Stimulated activated CD8-positive, alpha-beta memory T cell treated with anti-CD3 and anti-CD28 coated beads, Interleukin-4, amount 100 ng/mL, for 48 hours (primary cell): Measurements from ENCODE around the gene LYSMD4.

Source experiments
- DNase-seq: peaks from one replicate; pipeline ENCODE4 v3.0.0-alpha.2; 2020

LYSMD4 gene

DNA sequence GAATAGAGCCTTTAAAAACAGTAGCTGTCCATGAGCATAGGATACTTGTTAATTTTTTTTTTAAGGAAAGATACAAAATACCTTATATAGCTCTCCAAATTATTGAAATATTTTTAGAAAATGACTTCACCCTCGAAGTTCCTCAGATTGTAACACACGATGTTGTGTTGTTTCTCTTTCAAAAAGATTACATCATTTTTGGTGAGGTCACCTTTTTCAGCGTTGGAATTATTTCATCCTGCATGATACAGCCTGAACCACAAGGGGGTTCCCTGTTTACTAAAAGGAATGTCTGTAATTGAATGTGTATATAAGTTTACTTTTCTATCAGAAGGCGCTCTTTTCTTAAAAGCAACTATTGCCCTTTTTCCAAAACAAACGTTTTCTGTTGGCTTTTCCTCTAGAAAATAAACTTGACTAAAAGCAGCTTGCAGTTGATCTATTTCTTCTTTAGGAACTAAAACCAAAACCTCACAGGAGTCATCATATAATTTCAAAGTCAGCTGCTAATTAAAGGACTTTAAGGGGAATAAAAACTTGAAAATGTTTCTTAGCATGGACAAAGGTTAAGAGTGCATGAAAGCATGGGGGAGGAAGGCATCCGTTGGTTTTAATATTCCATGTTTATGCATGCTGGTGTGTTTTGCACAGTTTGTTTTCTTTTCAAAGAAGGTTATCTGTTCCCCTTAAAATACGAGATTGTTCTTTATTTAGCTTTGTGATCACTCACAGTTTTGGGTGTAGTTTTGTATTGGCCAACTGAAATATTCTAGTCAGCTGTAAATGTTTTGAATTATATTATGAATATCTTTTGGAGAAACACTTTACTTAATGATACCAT lies 29.4 kb downstream of the LYSMD4 start:
- DNase-seq = no peak

DNA sequence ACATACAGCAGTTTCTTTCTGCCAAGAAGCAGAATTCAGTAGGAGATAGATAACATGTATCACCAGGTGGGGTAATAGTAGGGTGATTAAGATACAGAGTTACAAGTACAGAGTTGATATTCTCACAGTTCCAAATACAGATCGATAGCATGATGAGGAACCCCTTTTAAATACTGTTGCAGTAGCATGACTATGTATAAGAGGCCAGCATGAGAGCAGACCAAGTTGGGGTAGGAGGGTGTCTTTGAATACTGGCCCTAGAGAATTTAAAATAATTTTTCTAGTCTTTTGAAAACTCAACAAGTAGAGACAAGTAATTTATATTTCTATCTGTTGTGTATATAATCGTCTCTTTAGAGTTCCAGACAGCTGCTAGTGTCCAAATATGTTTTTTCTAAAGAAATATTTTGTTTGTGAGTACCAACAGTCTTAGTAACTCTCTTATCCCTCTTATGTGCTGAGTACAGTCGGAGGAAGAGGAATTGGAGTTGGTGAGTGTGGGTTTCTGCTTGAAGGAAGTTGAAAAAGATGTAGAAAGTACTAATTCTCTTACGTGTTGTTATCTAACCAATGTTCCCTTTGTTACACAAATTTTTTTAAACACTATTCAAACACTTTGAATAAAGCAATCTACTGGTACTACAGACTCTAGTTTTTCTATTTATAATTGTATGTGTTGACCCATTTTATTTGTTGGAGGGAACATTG lies 30.2 kb downstream of the LYSMD4 start:
- DNase-seq = no peak

DNA sequence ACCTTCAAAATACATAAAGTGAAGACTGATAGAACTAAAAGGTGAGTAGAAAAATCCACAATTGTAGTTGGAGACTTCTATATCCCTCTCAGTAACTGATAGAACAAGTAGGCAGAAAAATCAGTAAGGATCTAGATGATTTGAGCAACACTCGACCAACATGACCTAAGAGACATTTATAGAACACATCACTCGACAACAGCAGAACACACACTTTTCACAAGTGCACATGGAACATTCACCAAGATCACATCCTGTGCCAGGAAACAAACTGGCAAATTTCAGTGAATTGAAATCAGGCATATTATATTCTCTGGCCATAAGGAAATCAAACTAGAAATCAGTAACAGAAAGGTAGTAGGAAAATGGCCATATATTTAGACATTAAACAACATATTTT lies 37.1 kb downstream of the LYSMD4 start:
- no peak for DNase-seq

DNA sequence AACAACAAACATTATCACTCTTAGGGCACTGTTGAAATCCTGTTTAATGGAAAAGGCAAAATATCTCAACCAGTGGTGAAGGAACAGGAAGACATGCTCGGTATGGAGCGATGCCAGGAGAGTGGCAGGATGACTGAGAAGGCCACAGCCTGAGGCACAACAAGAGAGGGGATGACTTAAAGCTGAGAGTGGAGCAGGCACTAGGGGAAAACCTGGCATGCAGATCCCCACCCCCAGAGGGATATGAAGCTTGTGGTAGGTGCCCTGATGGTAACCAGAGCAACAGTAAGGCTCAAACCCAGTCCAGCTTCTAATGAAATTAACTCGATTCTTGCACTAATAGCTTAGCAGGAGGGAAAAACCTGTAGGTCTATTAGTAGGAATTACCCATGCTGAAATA lies 40.4 kb downstream of the LYSMD4 start:
- DNase-seq = no peak

DNA sequence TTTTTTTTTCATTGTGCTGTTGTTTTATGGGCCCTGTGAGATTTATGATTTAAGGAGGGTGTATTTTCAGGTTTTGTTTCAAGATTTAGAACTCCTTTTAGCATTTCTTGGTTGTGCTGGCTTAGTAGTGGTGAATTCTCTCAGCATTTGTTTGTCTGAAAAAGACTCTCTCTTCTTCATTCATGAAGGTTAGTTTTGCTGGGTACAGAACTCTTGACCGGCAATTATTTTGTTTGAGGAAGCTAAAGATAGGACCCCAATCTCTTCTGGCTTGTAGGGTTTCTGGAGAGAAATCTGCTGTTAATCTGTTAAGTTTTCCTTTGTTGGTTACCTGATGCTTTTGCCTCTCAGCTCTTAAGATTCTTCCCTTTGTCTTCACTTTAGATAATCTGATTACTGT lies 46.9 kb downstream of the LYSMD4 start:
- DNase-seq = no peak

DNA sequence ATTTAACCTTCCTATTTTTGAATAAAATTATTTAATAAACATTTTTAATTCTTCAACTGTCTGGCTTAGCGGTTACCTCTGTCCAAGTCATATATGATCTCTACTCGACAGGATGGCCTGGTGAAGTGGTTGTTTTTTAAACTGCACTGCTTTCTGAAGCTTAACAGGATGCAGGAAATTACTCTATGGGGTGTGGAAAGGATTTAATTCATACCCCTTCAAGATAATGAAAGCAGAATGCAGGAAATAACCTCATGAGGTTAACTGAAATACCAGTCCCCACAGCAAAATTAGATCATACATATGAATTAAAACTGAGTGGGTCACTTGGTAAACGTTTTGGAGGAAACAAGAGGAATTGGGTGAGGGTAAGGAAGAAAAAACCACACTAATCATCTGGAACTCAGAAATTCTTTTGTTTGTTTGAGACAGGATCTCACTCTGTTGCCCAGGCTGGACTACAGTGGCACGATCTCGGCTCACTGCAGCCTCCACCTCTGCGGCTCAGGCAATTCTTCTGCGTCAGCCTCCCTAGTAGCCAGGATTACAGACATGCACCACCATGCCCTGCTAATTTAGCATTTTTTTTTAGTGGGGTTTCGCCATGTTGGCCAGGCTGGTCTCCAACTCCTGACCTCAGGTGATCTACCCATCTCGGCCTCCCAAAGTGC lies 50.1 kb downstream of the LYSMD4 start:
- no peak for DNase-seq

DNA sequence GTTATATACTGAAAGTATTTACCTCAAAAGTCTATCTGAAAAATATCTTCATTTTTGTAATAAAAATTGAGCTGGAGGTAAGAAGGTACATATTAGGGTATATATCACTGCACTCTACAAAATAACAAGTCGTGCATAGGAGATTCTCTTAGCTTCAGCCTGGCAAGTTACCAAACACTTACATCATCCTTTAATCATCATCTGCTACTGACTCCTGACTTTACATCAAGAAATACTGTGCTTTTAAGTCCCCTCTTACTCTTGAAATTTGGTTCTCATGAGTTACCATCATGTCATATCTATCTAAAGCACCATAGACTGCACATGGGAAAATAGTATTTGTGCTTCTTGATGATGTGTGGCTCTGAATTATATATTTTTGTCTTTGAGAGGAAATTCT lies 50.8 kb downstream of the LYSMD4 start:
- DNase-seq = no peak

DNA sequence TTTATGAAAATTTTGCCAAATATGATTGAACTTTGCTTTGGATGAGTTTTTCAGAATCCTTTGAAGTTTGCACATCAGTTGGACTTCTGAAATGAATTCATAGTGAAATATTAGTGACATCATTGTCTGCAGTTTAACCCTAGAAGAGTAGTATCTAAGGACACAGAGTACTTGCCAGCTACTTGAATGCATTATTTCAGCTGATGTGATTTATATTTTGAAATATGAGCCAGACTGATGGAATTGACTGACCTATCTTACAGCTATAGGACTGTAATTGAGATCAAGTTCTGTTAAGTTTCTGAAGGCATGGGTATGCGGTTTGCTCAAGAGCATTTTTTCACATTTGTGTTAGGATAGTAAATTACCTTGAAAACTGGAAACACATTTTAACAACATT lies 51.2 kb downstream of the LYSMD4 start:
- no peak for DNase-seq

DNA sequence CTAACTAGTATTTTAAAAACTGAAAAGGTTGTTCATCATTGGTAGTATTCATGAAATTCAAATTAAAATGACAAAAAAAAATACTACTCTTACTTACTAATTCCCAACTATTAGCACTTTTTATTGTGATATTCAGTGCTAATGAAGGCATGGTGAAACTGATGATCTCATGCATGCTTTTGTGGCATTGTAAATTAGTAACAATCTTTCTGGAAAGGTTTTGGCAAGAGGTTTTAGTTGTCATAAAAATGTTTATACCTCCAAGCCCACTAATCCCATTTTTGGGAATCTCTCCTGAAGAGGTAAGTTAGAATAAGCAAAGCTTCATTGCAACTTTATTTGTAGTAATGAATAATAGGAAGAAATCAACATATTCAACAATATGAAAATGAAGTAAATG lies 53.0 kb downstream of the LYSMD4 start:
- DNase-seq = no peak

DNA sequence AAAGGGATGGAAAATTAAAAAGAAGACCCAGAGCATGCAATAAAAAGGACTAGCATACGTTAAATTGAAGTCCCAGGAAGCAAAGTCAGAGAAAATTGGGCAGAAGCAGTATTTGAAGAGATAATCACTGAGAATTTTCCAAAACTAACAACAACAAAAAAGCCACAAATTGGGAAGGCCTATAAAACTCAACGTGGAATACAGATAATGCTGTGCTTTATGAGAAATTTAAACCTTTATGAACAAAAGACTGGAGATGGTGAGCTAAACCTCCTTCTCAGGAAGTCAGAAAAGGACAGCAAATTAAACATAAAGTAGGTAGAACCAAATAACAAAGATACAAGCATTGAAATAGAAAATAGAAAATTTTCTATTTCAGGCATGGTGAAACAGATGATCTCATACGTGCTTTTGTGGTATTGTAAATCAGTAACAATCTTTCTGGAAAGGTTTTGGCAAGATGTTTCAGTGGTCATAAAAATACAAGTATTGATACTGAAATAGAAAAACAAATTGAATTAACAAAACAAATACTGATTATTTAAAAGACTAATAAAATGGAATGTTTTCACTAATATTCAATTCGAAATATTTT lies 55.6 kb downstream of the LYSMD4 start:
- DNase-seq = no peak
